HepG2 (cell line): ENCODE measurements around the gene NUTF2.

Experiments
- CEBPB ChIP-seq: IDR thresholded peaks from 2 replicates; pipeline ENCODE4 v1.6.1; 2011; ENCODE audit warnings: low read depth, low read length, improper control_type of control experiment, borderline replicate concordance
- CTCF ChIP-seq: sonication (generic); formaldehyde crosslinking; IDR thresholded peaks from 2 replicates; pipeline ENCODE4 v1.5.0; 2020; ENCODE audit warnings: mild to moderate bottlenecking, missing genetic modification reagents, moderate library complexity
- MTF2 ChIP-seq: sonication (generic); formaldehyde crosslinking; IDR thresholded peaks from 2 replicates; pipeline ENCODE4 v1.5.0; 2020; ENCODE audit warnings: missing genetic modification reagents, borderline replicate concordance
- POLR2AphosphoS5 ChIP-seq: IDR thresholded peaks from 2 replicates; pipeline ENCODE4 v1.6.1; 2012; ENCODE audit warnings: low read depth, low read length
- RXRA ChIP-seq: sonication (generic); formaldehyde crosslinking; IDR thresholded peaks from 2 replicates; pipeline ENCODE4 v1.5.1; 2020; ENCODE audit warnings: missing genetic modification reagents
- SP2 ChIP-seq: sonication (generic); formaldehyde crosslinking; IDR thresholded peaks from 2 replicates; pipeline ENCODE4 v1.5.1; 2020; ENCODE audit warnings: mild to moderate bottlenecking, missing genetic modification reagents
- ZNF232 ChIP-seq: sonication (generic); formaldehyde crosslinking; IDR thresholded peaks from 2 replicates; pipeline ENCODE4 v1.4.0; 2020; ENCODE audit warnings: missing genetic modification reagents, borderline replicate concordance
- ZNF280B ChIP-seq: sonication (generic); formaldehyde crosslinking; IDR thresholded peaks from 2 replicates; pipeline ENCODE4 v1.5.0; 2020; ENCODE audit warnings: missing genetic modification reagents, mild to moderate bottlenecking, borderline replicate concordance
- ZNF441 ChIP-seq: sonication (generic); formaldehyde crosslinking; IDR thresholded peaks from 2 replicates; pipeline ENCODE4 v1.7.0; 2021; ENCODE audit warnings: missing genetic modification reagents, borderline replicate concordance
- ZNF619 ChIP-seq: sonication (generic); formaldehyde crosslinking; IDR thresholded peaks from 2 replicates; pipeline ENCODE4 v1.4.0; 2020; ENCODE audit warnings: mild to moderate bottlenecking, missing genetic modification reagents
- ZNF879 ChIP-seq: sonication (generic); formaldehyde crosslinking; IDR thresholded peaks from 2 replicates; pipeline ENCODE4 v1.8.1; 2023; ENCODE audit warnings: missing genetic modification reagents
- TF ChIP-seq, protein P1 (sequence below): sonication (generic); formaldehyde crosslinking; IDR thresholded peaks from 2 replicates; pipeline ENCODE4 v1.4.0; 2020; ENCODE audit warnings: missing genetic modification reagents, borderline replicate concordance

GRCh38 chr16:67885976-67886375, 39.2 kb downstream of the NUTF2 start:
- no peak for TF ChIP-seq POLR2AphosphoS5
- TF ChIP-seq SP2 (CRISPR knock-in tag), result no peak
- TF ChIP-seq CTCF, result no peak
- TF ChIP-seq, protein P1, sequence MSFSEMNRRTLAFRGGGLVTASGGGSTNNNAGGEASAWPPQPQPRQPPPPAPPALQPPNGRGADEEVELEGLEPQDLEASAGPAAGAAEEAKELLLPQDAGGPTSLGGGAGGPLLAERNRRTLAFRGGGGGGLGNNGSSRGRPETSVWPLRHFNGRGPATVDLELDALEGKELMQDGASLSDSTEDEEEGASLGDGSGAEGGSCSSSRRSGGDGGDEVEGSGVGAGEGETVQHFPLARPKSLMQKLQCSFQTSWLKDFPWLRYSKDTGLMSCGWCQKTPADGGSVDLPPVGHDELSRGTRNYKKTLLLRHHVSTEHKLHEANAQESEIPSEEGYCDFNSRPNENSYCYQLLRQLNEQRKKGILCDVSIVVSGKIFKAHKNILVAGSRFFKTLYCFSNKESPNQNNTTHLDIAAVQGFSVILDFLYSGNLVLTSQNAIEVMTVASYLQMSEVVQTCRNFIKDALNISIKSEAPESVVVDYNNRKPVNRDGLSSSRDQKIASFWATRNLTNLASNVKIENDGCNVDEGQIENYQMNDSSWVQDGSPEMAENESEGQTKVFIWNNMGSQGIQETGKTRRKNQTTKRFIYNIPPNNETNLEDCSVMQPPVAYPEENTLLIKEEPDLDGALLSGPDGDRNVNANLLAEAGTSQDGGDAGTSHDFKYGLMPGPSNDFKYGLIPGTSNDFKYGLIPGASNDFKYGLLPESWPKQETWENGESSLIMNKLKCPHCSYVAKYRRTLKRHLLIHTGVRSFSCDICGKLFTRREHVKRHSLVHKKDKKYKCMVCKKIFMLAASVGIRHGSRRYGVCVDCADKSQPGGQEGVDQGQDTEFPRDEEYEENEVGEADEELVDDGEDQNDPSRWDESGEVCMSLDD (CRISPR knock-in tag), result no peak
- no peak for TF ChIP-seq ZNF232 (CRISPR knock-in tag)
- TF ChIP-seq CEBPB, result no peak
- no peak for TF ChIP-seq ZNF280B (CRISPR knock-in tag)
- TF ChIP-seq MTF2 (CRISPR knock-in tag), result no peak
- no peak for TF ChIP-seq ZNF879 (CRISPR knock-in tag)
- TF ChIP-seq ZNF441 (CRISPR knock-in tag), result no peak
- no peak for TF ChIP-seq RXRA
- no peak for TF ChIP-seq ZNF619 (CRISPR knock-in tag)
